ENCODE data around the gene CPEB3. TPM values are rescaled to one million over a fixed set of nuclear protein-coding genes. Genes with fewer than 3 reads are reported as not detected.

CPEB3 gene
- total and polyA plus RNA-seq, 4 donors: 2.1 to 8.4 (median 5.1) TPM

- TF ChIP-seq REST (IDR thresholded peaks at IDR 0.05) (no peak), RAD21 (IDR thresholded peaks at IDR 0.05) (no peak), ZBTB33 (IDR thresholded peaks at IDR 0.05) (no peak), EGR1 (IDR thresholded peaks at IDR 0.05; ENCODE audit: low read depth in 2 of 2) (no peak), HNF4G (IDR thresholded peaks at IDR 0.05) (no peak), FOXA2 (IDR thresholded peaks at IDR 0.05) (no peak), TAF1 (conservative IDR thresholded peaks at IDR 0.05) (no peak)
Measured at GRCh38 chr10:92303096-92303495, 12.2 kb upstream of the CPEB3 start (continued).

GRCh38 chr10:92298487-92298886 is 7.6 kb upstream of the CPEB3 start:
- Histone ChIP-seq H3K4me1 (ENCODE audit: control insufficient read depth in 4 of 4, insufficient read depth in 4 of 4, low read length in 3 of 4) (peaks cover 0 to 2% (median 0%) of the 10 kb centered on the region in 4 donors), H3K36me3 (ENCODE audit: control insufficient read depth in 4 of 4, insufficient read depth in 3 of 4, low read depth in 1 of 4, low read length in 3 of 4) (peaks cover 0 to 8% (median under 1%) of the 10 kb centered on the region in 4 donors), H3K9ac (ENCODE audit: low read depth in 1 of 2, low read length in 2 of 2) (no peak overlapping the region), H3K27ac (ENCODE audit: low read depth in 1 of 2, low read length in 2 of 2) (no peak overlapping the region), H3K4me3 (ENCODE audit: low read depth in 1 of 3, low read length in 3 of 3) (no peak overlapping the region), H3K27me3 (ENCODE audit: control insufficient read depth in 4 of 4, insufficient read depth in 4 of 4, low read length in 3 of 4) (no peaks in the 10 kb centered on the region), H3K9me3 (ENCODE audit: control insufficient read depth in 4 of 4, low read length in 3 of 4) (no peaks in the 10 kb centered on the region)
- 93% methylated on average over 6 of the region's 6 CpGs for WGBS
- DNase-seq (ENCODE audit: low spot score): no peak
- TF ChIP-seq EGR1 (IDR thresholded peaks at IDR 0.05; ENCODE audit: low read depth in 2 of 2): no peak
- TF ChIP-seq ZBTB33 (IDR thresholded peaks at IDR 0.05): no peak
- no peak for TF ChIP-seq FOXA2 (IDR thresholded peaks at IDR 0.05)
- TF ChIP-seq ATF3 (IDR thresholded peaks at IDR 0.05): no peak

GRCh38 chr10:92291921-92292845 is 1.3 kb upstream of the CPEB3 start:
- under 1% methylated on average over 17 of the region's 17 CpGs for WGBS
- DNase-seq (ENCODE audit: low spot score): peak; percentile 56
- Histone ChIP-seq H3K4me3 (ENCODE audit: low read depth in 1 of 3, low read length in 3 of 3) (peak overlapping the region; percentile 77 to 99 (median 99)), H3K27me3 (ENCODE audit: control insufficient read depth in 4 of 4, insufficient read depth in 4 of 4, low read length in 3 of 4) (no peaks in the 10 kb centered on the region), H3K36me3 (ENCODE audit: control insufficient read depth in 4 of 4, insufficient read depth in 3 of 4, low read depth in 1 of 4, low read length in 3 of 4) (peaks cover 0 to 6% (median under 1%) of the 10 kb centered on the region in 4 donors), H3K4me1 (ENCODE audit: control insufficient read depth in 4 of 4, insufficient read depth in 4 of 4, low read length in 3 of 4) (peaks cover 5 to 10% (median 8%) of the 10 kb centered on the region in 4 donors), H3K27ac (ENCODE audit: low read depth in 1 of 2, low read length in 2 of 2) (peak overlapping the region; percentile 93 to 100), H3K9me3 (ENCODE audit: control insufficient read depth in 4 of 4, low read length in 3 of 4) (no peaks in the 10 kb centered on the region), H3K9ac (ENCODE audit: low read depth in 1 of 2, low read length in 2 of 2) (peak overlapping the region; percentile 66 to 94)
- TF ChIP-seq ATF3 (IDR thresholded peaks at IDR 0.05) (no peak), GABPA (IDR thresholded peaks at IDR 0.05 in 1 of 2, conservative IDR thresholded peaks at IDR 0.05 in 1 of 2) (no peak), RAD21 (IDR thresholded peaks at IDR 0.05) (peak; percentile 55 to 69), HNF4A (conservative IDR thresholded peaks at IDR 0.05) (peak in 1 of 2 donors; percentile 29)

Measured in liver (tissue), 9 donors.